Testis (tissue), 3 donors: ENCODE data around the gene LAPTM4A. TPM values are rescaled to one million over a fixed set of nuclear protein-coding genes. Genes with fewer than 3 reads are reported as not detected.
"Not testable (repeated sequence)": the region's sequence is repeated elsewhere in the genome, so short reads cannot be mapped to it uniquely, and the experiment has no call there.

Experiments used
- DNase-seq: peaks from one replicate; pipeline ENCODE4 v3.0.0-alpha.2; 2019
- H3K27ac ChIP-seq, 2 donors: fragments of 200-600 bp; sonication (generic); one replicate each; pipeline ENCODE4 v1.5.1; 2019
- H3K27me3 ChIP-seq: fragments of 200-600 bp; sonication (generic); one replicate; pipeline ENCODE4 v1.5.1; 2019
- H3K36me3 ChIP-seq: fragments of 200-600 bp; sonication (generic); one replicate; pipeline ENCODE4 v1.5.1; 2017; ENCODE audit warnings: low read depth; ENCODE audit errors: missing control alignments
- H3K4me1 ChIP-seq: fragments of 200-600 bp; sonication (generic); one replicate; pipeline ENCODE4 v1.5.1; 2019
- H3K4me3 ChIP-seq, 2 donors: fragments of 200-600 bp; sonication (generic); one replicate each; pipeline ENCODE4 v1.5.1; 2017 to 2019
- H3K9me3 ChIP-seq: fragments of 200-600 bp; sonication (generic); one replicate; pipeline ENCODE4 v1.5.1; 2017
- CTCF ChIP-seq, 3 experiments: fragments of 450-650 bp in 2 of 3; fragments of 200-600 bp in 1 of 3; sonication (generic) in 1 of 3; IDR thresholded peaks; one replicate each; pipeline ENCODE4 v1.5.1; 2016 to 2019; ENCODE audit warnings: antibody characterized with exemption in 3 of 3, mild to moderate bottlenecking in 2 of 3, moderate library complexity in 1 of 3
- POLR2A ChIP-seq: fragments of 450-650 bp; IDR thresholded peaks from one replicate; pipeline ENCODE4 v1.6.1; 2017; ENCODE audit warnings: antibody characterized with exemption, mild to moderate bottlenecking, moderate library complexity
- WGBS, 2 donors: methylation state at CpG; one replicate each; pipeline ENCODE4 v1.1.5; 2018; 5-methylcytosine and 5-hydroxymethylcytosine counted together
- intact Hi-C: fragments of 100-400 bp; cut with DNase I; formaldehyde crosslinking; loops from one replicate; pipeline ENCODE4 v1.15.1; 2023; ENCODE audit warnings: low total_unique reads
- polyA plus RNA-seq: library from polyadenylated mRNA; stranded (reverse); fragments of 350-450 nt; fragmentation: Illumina TruSeq; extraction: RNeasy Lipid Tissue Mini Kit (QIAGEN cat#74804); gene quantifications from one replicate; pipeline ENCODE4 v1.2.3, GENCODE V29; 2014; ENCODE audit warnings: low read depth, low replicate concordance; ENCODE audit not compliant: insufficient read depth
- total RNA-seq, 2 donors: library from RNA; depleted of rRNA; stranded (reverse); fragments of >200 nt; gene quantifications; one replicate each; pipeline ENCODE4 v1.2.3, GENCODE V29; 2016

The LAPTM4A gene
- total and polyA plus RNA-seq, 3 donors from 2014 or later = 331 to 712 (median 431) TPM

- no peak overlapping the region for H3K4me3 ChIP-seq
- no peaks in the 10 kb centered on the region for H3K36me3 ChIP-seq
- no peaks in the 10 kb centered on the region for H3K27me3 ChIP-seq
- no peak for DNase-seq
- WGBS, 2 donors = 91 to 94% methylated on average over 6 of the region's 6 CpGs
- H3K9me3 ChIP-seq = no peaks in the 10 kb centered on the region
- no peak for TF ChIP-seq POLR2A
- no peak for TF ChIP-seq CTCF (IDR thresholded peaks at IDR 0.05)
- intact Hi-C loops = no loop called here
- no peak overlapping the region for H3K27ac ChIP-seq
- H3K4me1 ChIP-seq = peaks cover 33% of the 10 kb centered on the region
Measured at GRCh38 chr2:20076757-20077156, 25.3 kb upstream of the LAPTM4A start.

GRCh38 chr2:20074901-20075300 is 23.5 kb upstream of the LAPTM4A start:
- no peak for DNase-seq
- no peaks in the 10 kb centered on the region for H3K9me3 ChIP-seq
- H3K4me1 ChIP-seq = peaks cover 47% of the 10 kb centered on the region
- no peaks in the 10 kb centered on the region for H3K36me3 ChIP-seq
- intact Hi-C loops = no loop called here
- 43 to 57% methylated on average over 8 of the region's 8 CpGs for WGBS, 2 donors
- no peak overlapping the region for H3K4me3 ChIP-seq
- H3K27ac ChIP-seq = peak overlapping the region; percentile 75 to 80
- H3K27me3 ChIP-seq = no peaks in the 10 kb centered on the region
- TF ChIP-seq POLR2A = no peak
- no peak for TF ChIP-seq CTCF (IDR thresholded peaks at IDR 0.05)

- peaks cover 47% of the 10 kb centered on the region for H3K4me1 ChIP-seq
- H3K4me3 ChIP-seq, intact Hi-C loops, H3K9me3 ChIP-seq, H3K27me3 ChIP-seq, H3K36me3 ChIP-seq: not testable (repeated sequence)
- H3K27ac ChIP-seq = peak overlapping the region; percentile 75 to 80
- peak; percentile 87 for DNase-seq
- 30 to 48% methylated on average over 9 of the region's 9 CpGs for WGBS, 2 donors
Measured at GRCh38 chr2:20074046-20074648, 22.7 kb upstream of the LAPTM4A start.

GRCh38 chr2:20073460-20073859 is 22.0 kb upstream of the LAPTM4A start:
- H3K4me3 ChIP-seq = no peak overlapping the region
- no peaks in the 10 kb centered on the region for H3K27me3 ChIP-seq
- H3K36me3 ChIP-seq = no peaks in the 10 kb centered on the region
- intact Hi-C loops = no loop called here
- no peak for DNase-seq
- H3K27ac ChIP-seq = peak overlapping the region; percentile 75 to 80
- no peaks in the 10 kb centered on the region for H3K9me3 ChIP-seq
- TF ChIP-seq CTCF (IDR thresholded peaks at IDR 0.05) (no peak), POLR2A (no peak)
- peaks cover 47% of the 10 kb centered on the region for H3K4me1 ChIP-seq
- 33 to 41% methylated on average over 2 of the region's 2 CpGs for WGBS, 2 donors

GRCh38 chr2:20072436-20073158 is 21.2 kb upstream of the LAPTM4A start:
- Histone ChIP-seq H3K4me3 (no peak overlapping the region), H3K36me3 (no peaks in the 10 kb centered on the region), H3K27me3 (no peaks in the 10 kb centered on the region), H3K9me3 (no peaks in the 10 kb centered on the region), H3K27ac (peak overlapping the region; percentile 75 to 80), H3K4me1 (peaks cover 47% of the 10 kb centered on the region)
- DNase-seq = no peak
- 59 to 66% methylated on average over 7 of the region's 7 CpGs for WGBS, 2 donors
- TF ChIP-seq CTCF (IDR thresholded peaks at IDR 0.05) (no peak), POLR2A (no peak)
- intact Hi-C loops = no loop called here
